ENCODE measurements around the gene CLEC1B.
"Not testable (repeated sequence)": the region's sequence is repeated elsewhere in the genome, so short reads cannot be mapped to it uniquely, and the experiment has no call there.

CLEC1B gene

DNA sequence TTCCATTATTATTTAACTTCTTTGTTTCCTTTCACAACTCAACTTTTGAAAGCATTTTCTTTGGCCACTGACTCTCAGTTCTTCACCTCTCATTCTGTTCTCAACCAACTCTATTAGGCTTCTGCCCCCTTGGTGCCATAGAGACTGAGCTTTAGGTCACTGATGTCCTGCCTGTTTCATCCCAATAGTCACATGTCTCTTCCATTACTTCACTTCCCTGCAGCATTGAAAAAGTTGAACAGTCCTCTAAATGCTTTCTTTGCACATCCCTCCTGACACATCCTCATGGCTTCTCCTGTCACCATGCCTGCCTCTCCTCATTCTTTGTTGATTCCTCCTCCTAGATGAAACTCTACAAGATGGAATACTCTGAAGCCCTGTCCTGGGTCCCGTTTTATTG is 25.0 kb downstream of the CLEC1B start:
- no peak for DNase-seq

DNA sequence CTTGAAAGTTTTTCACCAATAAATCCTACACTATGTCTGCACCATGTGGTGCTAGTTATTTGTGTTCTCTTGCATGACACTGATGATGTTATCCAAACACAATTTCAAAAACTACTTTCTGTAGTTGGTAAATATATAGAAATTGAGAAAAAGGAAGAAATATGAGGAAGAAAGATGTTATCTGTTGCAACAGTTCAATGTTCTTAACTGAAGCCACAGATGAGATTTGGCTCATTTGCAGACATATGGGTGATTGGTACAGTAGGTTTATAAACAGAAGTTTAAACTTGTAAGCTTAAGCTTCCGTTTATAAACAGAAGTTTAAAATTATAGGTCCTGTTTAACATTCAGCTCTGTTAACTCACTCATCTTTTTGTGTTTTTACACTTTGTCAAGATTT is 27.7 kb downstream of the CLEC1B start, which contains the start of gene CLEC12A:
Gene CLEC12A (plus strand): TSS at position 229 of the 400 bp plus-strand sequence. CDS start 188 bp downstream, outside the sequence.
- peak; percentile 51 for DNase-seq

DNA sequence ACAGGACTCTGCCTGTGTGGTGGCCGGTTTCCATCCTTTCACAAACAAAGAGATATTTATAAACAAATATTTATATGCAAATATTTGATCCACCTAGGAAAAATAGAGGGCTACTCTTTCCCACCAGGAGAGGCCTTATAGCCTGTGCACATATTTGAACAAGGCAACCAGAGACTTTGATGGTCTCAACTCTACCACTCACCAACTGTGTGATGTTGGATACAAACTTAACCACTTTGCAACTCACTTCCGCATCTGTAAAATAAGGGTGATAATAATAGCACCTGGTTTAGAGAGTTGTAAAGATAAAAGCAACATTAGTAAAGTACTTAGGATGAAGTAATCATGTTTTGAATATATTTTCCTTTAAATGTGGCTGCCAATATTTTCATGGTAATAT is 29.2 kb downstream of the CLEC1B start:
- DNase-seq = no peak

DNA sequence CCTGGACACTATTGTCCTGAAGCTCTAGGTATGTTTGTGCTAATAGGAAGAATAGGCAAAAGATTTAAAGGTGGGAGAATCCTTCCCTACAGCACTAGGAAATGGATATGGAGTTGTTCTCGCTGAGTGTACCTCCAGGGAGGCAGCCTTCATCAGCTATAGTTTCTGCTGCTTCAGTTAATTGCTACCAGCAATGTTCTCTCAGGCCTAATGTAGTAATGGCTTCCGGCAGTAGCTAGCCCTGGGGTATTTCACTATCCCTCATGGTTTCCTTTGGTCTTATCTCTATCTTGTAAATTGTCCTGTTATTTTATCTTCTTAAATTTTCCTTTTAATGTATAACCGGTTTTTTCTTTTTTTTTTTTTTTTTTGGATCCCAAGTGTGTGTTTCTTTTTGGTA is 37.0 kb downstream of the CLEC1B start:
- DNase-seq = no peak

DNA sequence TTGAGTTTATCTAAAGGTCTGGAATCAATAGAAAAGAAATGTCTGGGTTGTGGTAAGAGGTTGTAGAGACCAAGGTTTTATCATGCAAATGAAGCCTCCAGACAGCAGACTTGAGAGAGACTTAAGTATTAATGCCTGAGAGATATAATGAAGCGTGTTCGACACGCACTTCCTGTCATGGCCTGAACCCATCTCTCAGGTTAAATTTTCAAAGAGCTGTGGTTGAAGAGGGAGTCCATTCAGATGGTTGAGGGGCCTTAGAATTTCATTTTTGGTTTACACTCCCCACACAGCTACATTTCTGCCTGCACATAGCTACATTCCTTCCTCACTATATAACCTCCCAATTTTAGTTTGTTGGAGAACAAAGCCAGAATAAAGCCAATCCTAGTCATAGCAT is 37.8 kb downstream of the CLEC1B start:
- no peak for DNase-seq

DNA sequence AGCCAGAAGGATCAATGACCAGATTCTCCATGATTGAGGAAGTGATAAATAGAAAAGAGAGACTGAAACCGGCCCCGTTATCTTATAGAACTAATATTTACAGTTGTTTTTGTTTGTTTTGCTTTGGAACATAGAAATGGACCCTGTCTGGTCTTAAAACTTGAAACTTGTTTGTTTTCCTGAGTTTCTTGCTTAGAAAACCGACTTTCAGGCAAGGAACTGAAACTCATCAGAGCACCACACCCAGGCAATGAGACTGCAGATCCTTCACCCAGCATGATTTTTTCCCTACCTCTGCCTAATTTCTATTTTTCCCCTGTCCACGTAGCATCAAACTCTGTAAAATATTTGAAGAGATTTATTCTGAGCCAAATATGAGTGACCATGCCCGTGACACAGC is 38.3 kb downstream of the CLEC1B start:
- DNase-seq = no peak

DNA sequence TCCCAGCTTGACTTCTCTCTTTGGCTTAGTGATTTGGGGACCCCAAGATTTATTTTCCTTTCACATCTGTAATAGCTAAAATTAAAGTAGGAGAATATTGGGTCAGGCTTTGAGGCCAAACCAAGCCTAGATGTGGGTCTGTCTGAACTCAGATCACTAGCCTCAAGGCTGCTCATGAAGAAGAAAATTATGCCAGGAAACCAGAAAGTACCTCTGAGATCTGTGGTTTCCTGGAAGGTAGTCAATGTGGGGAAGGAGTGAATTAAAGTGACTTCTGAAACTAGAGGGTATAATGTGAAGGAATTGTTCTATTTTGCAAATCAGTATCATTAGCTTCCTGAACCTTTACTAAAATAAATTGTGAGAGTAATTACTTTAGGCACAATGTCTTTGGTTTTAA is 41.1 kb downstream of the CLEC1B start:
- DNase-seq = no peak

DNA sequence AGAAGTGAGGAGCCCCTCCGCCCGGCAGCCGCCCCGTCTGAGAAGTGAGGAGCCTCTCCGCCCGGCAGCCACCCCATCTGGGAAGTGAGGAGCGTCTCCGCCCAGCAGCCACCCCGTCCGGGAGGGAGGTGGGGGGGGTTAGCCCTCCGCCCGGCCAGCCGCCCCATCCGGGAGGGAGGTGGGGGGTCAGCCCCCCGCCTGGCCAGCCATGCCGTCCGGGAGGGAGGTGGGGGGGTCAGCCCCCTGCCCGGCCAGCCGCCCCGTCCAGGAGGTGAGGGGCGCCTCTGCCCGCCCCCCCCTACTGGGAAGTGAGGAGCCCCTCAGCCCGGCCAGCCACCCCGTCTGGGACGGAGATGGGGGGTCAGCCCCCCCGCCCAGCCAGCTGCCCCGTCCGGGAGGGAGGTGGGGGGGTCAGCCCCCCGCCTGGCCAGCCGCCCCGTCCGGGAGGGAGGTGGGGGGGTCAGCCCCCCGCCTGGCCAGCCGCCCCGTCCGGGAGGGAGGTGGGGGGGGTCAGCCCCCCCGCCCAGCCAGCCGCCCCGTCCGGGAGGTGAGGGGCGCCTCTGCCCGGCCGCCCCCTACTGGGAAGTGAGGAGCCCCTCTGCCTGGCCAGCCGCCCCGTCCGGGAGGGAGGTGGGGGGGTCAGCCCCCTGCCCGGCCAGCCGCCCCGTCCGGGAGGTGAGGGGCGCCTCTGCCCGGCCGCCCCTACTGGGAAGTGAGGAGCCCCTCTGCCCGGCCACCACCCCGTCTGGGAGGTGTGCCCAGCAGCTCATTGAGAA is 45.8 kb downstream of the CLEC1B start:
- DNase-seq = not testable (repeated sequence)

DNA sequence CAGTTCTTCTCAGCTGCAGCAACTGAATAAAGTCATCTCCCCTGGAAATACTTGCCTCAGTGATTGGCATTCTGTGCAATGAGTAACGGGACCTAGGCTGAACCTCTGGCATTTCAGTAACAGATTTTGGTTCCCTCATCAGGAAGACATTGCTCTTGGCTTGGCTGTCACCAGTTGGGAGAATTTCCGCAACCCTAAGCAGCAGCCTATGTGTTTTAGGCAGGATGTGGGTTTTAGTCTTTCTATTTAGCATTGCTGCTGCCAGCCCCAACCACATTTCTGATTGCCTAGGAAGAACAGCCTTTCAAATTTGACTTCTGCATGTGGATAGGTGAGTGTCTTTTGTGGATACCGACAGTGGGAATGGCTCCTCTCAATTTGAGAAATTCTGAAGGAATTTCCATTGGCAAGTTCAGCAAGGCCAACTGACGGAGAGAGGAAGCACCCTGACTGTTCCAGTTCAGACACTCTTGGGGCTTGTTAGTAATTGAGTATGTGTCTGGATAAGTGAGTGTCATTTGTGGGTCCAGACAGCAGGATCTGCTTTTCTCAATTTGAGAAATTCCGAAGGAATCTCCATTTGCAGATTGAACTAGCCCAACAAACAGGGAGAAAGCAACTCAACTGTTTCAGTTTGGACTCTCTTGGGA is 47.8 kb downstream of the CLEC1B start:
- DNase-seq = no peak

DNA sequence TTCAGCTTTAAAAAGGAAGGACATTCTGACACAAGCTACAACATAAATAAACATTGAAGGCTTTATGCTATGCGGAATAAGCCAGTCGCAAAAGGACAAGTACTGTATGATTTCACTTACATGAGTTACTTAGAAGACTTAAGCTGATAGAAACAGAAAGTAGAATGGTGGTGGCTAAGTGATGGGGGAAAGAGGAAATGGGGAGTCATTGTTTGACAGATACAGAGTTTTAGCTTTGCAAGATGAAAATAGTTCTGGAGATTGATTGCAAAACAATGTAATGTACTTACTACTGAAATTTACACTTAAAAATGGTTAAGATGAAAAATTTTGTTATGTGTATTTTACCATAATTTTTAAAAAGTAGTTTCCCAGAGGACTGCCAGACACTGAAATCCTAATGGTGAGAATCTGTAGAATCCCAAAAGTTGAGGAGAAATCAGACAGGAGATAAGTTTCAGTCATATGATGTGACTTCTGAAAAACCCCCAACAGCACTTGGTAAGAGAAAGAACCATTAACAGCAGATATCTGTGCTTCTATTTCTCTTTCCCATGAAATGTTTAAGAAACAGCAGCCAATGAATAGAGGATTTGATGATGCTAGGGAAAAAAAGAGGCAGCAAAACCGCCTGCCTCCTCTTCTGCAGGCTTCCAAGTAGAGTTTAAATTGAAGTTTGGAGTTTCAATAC is 50.2 kb downstream of the CLEC1B start:
- peak; percentile 69 for DNase-seq

DNA sequence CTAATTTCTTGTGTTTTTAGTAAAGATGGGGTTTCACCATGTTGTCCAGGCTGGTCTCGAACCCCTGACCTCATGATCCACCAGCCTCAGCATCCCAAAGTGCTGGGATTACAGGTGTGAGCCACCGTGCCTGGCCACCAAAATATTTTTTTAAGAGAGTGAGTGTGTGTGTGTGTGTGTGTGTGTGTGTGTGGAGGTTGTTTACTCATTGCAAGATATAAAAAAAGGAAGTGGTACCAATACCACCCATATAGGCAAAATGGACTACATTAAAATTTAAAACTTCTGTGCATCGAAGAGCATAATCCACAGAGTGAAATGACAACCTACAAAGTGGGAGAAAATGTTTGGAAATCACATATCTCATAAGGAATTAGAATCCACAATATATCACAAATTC is 51.2 kb downstream of the CLEC1B start:
- no peak for DNase-seq

DNA sequence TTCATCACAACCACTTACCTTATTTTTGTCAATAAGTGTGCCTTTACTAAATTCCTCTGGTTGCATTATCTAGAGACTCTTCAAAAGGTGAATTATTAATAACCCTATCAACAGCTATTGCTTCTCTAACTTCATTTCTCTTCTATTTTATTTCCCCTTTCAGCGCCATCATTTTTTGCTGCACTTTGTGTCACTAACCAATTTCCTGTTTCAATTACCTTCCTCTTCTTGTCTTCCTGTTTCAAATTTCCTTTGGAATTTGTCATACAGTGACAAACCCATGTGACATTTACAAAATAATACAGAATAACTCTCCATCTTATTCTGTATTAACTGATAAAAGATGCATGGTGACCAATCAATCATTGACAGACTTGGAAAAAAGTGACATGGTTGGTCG is 54.5 kb downstream of the CLEC1B start:
- no peak for DNase-seq

DNA sequence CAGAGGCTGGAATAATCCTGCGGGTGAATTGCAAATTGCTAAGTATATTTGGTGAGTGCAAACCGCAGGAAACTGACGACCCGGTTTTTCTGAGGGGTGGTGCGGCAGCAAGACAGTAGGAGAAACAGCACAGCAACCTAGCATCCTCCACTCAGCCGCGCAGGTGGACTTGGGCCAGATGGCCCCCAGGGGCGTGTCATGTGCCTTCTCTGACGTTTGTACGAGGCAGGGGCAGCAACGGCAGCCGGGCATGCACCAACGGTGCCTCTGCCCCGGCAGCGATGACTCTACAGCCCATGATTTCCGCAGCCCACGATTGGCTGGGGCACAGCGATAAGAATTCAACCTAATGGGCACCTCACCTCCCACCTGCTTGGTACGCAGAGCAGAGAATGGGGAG is 55.7 kb downstream of the CLEC1B start:
- no peak for DNase-seq

All from SIG-M5 (cell line).